Type B pancreatic cell (in vitro differentiated cells): ENCODE data around the gene RAPGEF5. TPM values are rescaled to one million over a fixed set of nuclear protein-coding genes. Genes with fewer than 3 reads are reported as not detected.

ENCODE experiments used
- DNase-seq: peaks from one replicate; pipeline ENCODE4 v3.0.0; 2021; ENCODE audit warnings: mixed read lengths; ENCODE audit not compliant: unreplicated experiment; ENCODE audit errors: extremely low spot score
- H3K27ac Mint-ChIP-seq: 2 replicates; pipeline ENCODE4 v1.8.0; 2021; ENCODE audit warnings: mild to moderate bottlenecking, mixed read lengths
- H3K27me3 Mint-ChIP-seq: 2 replicates; pipeline ENCODE4 v1.8.0; 2021; ENCODE audit warnings: mixed read lengths
- H3K36me3 Mint-ChIP-seq: 2 replicates; pipeline ENCODE4 v1.8.0; 2021; ENCODE audit warnings: mixed read lengths
- H3K4me1 Mint-ChIP-seq: one replicate; pipeline ENCODE4 v1.8.0; 2021; ENCODE audit warnings: mixed read lengths; ENCODE audit not compliant: unreplicated experiment
- H3K4me3 Mint-ChIP-seq: 2 replicates; pipeline ENCODE4 v1.8.0; 2021; ENCODE audit warnings: mild to moderate bottlenecking, mixed read lengths
- H3K9me3 Mint-ChIP-seq: 2 replicates; pipeline ENCODE4 v1.8.0; 2021; ENCODE audit warnings: mixed read lengths
- CTCF ChIP-seq: fragments of 200-600 bp; sonication (generic); conservative IDR thresholded peaks from 2 replicates; pipeline ENCODE4 v1.5.0; 2021; ENCODE audit warnings: antibody characterized with exemption, mild to moderate bottlenecking
- total RNA-seq: library from RNA; stranded (reverse); gene quantifications from 2 replicates; pipeline ENCODE4 v1.2.1, GENCODE V29; 2021; ENCODE audit warnings: low replicate concordance

RAPGEF5 gene
- total RNA-seq, 1 donor from 2014 or later = 13.3 TPM

DNA sequence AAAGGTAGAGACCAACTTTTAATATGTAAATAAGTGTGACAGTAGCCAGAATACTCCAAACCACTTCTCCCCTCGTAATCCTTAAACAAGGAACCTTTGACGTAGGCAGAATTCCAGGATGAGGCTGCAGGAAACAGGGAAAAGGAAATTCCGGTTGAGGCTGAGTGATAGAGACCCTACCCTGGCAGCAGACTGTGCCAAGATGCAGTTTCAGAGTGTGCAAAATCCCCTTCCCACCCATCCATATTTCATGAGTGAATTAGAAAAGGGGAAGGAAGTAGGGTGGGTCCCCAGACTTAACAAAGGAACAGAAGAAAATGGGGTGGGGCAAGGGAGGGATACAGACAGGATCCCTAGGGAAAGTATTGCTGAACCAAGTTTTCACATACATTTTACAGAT lies 143.0 kb downstream of the RAPGEF5 start:
- TF ChIP-seq CTCF = no peak
- Mint-ChIP-seq H3K36me3 (peaks cover 5% of the 10 kb centered on the region), H3K4me1 (peaks cover 5% of the 10 kb centered on the region), H3K9me3 (no peaks in the 10 kb centered on the region), H3K4me3 (no peak overlapping the region), H3K27me3 (no peaks in the 10 kb centered on the region), H3K27ac (no peak overlapping the region)
- no peak for DNase-seq

GRCh38 chr7:22213081-22213480 lies 143.9 kb downstream of the RAPGEF5 start:
- Mint-ChIP-seq H3K36me3 (peaks cover 5% of the 10 kb centered on the region), H3K4me3 (no peak overlapping the region), H3K27me3 (no peaks in the 10 kb centered on the region), H3K4me1 (peaks cover 11% of the 10 kb centered on the region), H3K9me3 (no peaks in the 10 kb centered on the region), H3K27ac (no peak overlapping the region)
- no peak for DNase-seq
- no peak for TF ChIP-seq CTCF

DNA sequence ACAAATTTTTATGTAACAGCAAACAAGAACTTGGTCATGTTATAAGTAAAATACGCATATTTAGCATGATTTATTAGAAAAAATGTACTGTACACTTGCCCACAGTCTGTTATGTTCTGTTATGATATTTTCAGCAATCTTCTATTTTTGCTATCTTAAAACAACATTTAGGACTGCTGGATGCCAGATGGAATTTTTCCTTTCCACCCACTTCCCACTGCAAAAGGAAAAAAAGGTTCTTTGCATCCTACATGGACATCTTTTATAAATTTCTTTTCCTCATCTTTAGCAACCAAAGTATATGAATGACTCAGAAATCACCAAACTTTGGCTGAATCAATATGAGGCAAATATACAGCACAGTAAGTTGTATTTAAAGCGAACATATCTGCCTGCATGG lies 146.0 kb downstream of the RAPGEF5 start:
- H3K27me3 Mint-ChIP-seq = no peaks in the 10 kb centered on the region
- DNase-seq = no peak
- TF ChIP-seq CTCF = no peak
- H3K4me3 Mint-ChIP-seq = no peak overlapping the region
- H3K36me3 Mint-ChIP-seq = peaks cover 5% of the 10 kb centered on the region
- H3K9me3 Mint-ChIP-seq = no peaks in the 10 kb centered on the region
- peaks cover 15% of the 10 kb centered on the region for H3K4me1 Mint-ChIP-seq
- no peak overlapping the region for H3K27ac Mint-ChIP-seq

DNA sequence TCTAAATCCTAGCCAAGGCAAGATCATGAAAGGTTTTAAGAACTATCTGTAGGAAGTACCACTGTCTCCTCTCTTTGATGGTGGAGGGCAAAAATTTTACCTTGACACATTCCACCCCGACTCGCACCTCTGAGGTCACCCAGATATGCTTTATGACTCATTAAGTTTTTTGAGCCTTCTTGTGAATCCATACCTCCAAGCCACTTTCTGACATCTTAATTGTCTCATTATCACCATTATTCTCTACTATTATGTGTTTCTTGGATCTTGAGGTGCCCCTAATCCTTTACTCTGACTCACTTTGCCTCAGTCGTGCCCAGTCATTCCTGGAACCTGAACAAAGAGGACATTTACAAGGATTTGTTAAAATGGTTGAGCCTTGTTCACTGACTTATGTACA lies 146.6 kb downstream of the RAPGEF5 start:
- TF ChIP-seq CTCF = no peak
- Mint-ChIP-seq H3K4me3 (no peak overlapping the region), H3K27me3 (no peaks in the 10 kb centered on the region), H3K4me1 (peaks cover 15% of the 10 kb centered on the region), H3K27ac (no peak overlapping the region), H3K36me3 (peaks cover 5% of the 10 kb centered on the region), H3K9me3 (no peaks in the 10 kb centered on the region)
- DNase-seq = no peak

GRCh38 chr7:22208799-22209198 lies 148.2 kb downstream of the RAPGEF5 start:
- DNase-seq = no peak
- no peak overlapping the region for H3K27ac Mint-ChIP-seq
- TF ChIP-seq CTCF = no peak
- peaks cover 24% of the 10 kb centered on the region for H3K4me1 Mint-ChIP-seq
- H3K4me3 Mint-ChIP-seq = no peak overlapping the region
- peaks cover 6% of the 10 kb centered on the region for H3K9me3 Mint-ChIP-seq
- no peaks in the 10 kb centered on the region for H3K27me3 Mint-ChIP-seq
- H3K36me3 Mint-ChIP-seq = peaks cover 5% of the 10 kb centered on the region

DNA sequence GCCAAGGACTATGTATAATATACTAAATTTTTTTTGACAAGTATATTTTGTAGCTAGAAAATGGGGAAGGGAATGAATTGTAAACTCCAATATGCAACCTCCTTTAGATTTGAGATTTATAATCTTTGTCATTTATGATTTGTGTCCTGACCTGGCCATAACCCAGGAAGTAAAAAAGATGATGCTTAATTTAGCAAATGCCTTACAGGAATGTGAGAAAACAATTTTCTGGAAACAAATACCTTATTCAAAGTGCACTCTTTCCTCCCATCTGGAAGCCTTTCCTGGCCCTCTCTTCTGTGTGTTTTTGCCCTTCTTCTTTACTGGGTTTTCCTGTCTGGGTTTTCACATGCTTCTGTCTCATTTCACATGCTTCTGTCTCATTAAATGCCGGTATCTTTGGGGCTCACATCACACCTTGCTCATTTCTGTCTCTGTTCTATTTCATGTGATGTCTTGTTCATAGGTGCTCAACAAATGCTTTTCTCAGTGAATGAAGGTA lies 149.2 kb downstream of the RAPGEF5 start:
- peaks cover 24% of the 10 kb centered on the region for H3K4me1 Mint-ChIP-seq
- no peak overlapping the region for H3K4me3 Mint-ChIP-seq
- no peaks in the 10 kb centered on the region for H3K27me3 Mint-ChIP-seq
- peak overlapping the region; percentile 71 for H3K27ac Mint-ChIP-seq
- peaks cover 6% of the 10 kb centered on the region for H3K9me3 Mint-ChIP-seq
- H3K36me3 Mint-ChIP-seq = peaks cover 5% of the 10 kb centered on the region
- no peak for TF ChIP-seq CTCF
- DNase-seq = no peak
